Liver (tissue), 9 donors: Measurements from ENCODE around the gene ARHGAP10. TPM values are rescaled to one million over a fixed set of nuclear protein-coding genes. Genes with fewer than 3 reads are reported as not detected.

Experiments used
- DNase-seq: peaks from one replicate; pipeline ENCODE4 v3.0.0-alpha.2; 2017; ENCODE audit warnings: low spot score
- H3K27ac ChIP-seq, 2 donors: one replicate each; pipeline ENCODE4 v1.7.0; 2013; ENCODE audit warnings: inconsistent platforms in 2 of 2, low read length in 2 of 2, control low read depth in 1 of 2, low read depth in 1 of 2, mild to moderate bottlenecking in 1 of 2
- H3K27me3 ChIP-seq, 4 donors: one replicate each; pipeline versions ENCODE4 v1.6.1 to v1.7.0; 2013; ENCODE audit warnings: low read length in 3 of 4, inconsistent platforms in 1 of 4, mild to moderate bottlenecking in 1 of 4, moderate library complexity in 1 of 4; ENCODE audit not compliant: control insufficient read depth in 4 of 4, insufficient read depth in 4 of 4
- H3K36me3 ChIP-seq, 4 donors: one replicate each; pipeline versions ENCODE4 v1.6.1 to v1.7.0; 2013; ENCODE audit warnings: low read length in 3 of 4, mild to moderate bottlenecking in 3 of 4, low read depth in 1 of 4, moderate library complexity in 1 of 4; ENCODE audit not compliant: control insufficient read depth in 4 of 4, insufficient read depth in 3 of 4
- H3K4me1 ChIP-seq, 4 donors: one replicate each; pipeline versions ENCODE4 v1.6.1 to v1.7.0; 2013; ENCODE audit warnings: low read length in 3 of 4, mild to moderate bottlenecking in 3 of 4, moderate library complexity in 1 of 4; ENCODE audit not compliant: control insufficient read depth in 4 of 4, insufficient read depth in 4 of 4
- H3K4me3 ChIP-seq, 3 donors: one replicate each; pipeline versions ENCODE4 v1.6.1 to v1.7.0; 2013; ENCODE audit warnings: low read length in 3 of 3, control low read depth in 1 of 3, low read depth in 1 of 3, mild to moderate bottlenecking in 1 of 3
- H3K9ac ChIP-seq, 2 donors: one replicate each; pipeline ENCODE4 v1.7.0; 2013; ENCODE audit warnings: low read length in 2 of 2, mild to moderate bottlenecking in 2 of 2, moderate library complexity in 2 of 2, control low read depth in 1 of 2, low read depth in 1 of 2
- H3K9me3 ChIP-seq, 4 donors: one replicate each; pipeline versions ENCODE4 v1.6.1 to v1.7.0; 2013; ENCODE audit warnings: low read length in 3 of 4; ENCODE audit not compliant: control insufficient read depth in 4 of 4
- FOXA1 ChIP-seq: IDR thresholded peaks from 2 replicates; pipeline ENCODE4 v1.6.1; 2016; ENCODE audit warnings: antibody characterized with exemption
- FOXA2 ChIP-seq: IDR thresholded peaks from 2 replicates; pipeline ENCODE4 v1.6.1; 2016; ENCODE audit warnings: antibody characterized with exemption
- GABPA ChIP-seq, 2 donors: IDR thresholded peaks in 1 of 2; conservative IDR thresholded peaks in 1 of 2; 2 replicates each; pipeline ENCODE4 v1.6.1; 2016; ENCODE audit warnings: antibody characterized with exemption in 2 of 2, mild to moderate bottlenecking in 1 of 2, moderate library complexity in 1 of 2
- HNF4A ChIP-seq, 2 donors: conservative IDR thresholded peaks; 2 replicates each; pipeline ENCODE4 v1.6.1; 2016; ENCODE audit warnings: antibody characterized with exemption in 2 of 2, mild to moderate bottlenecking in 2 of 2
- HNF4G ChIP-seq: IDR thresholded peaks from 2 replicates; pipeline ENCODE4 v1.6.1; 2016; ENCODE audit warnings: antibody characterized with exemption
- NR2F2 ChIP-seq: IDR thresholded peaks from 2 replicates; pipeline ENCODE4 v1.6.1; 2016; ENCODE audit warnings: antibody characterized with exemption
- RAD21 ChIP-seq, 2 donors: IDR thresholded peaks; 2 replicates each; pipeline ENCODE4 v1.6.1; 2016; ENCODE audit warnings: antibody characterized with exemption in 2 of 2, mild to moderate bottlenecking in 2 of 2
- RXRA ChIP-seq, 2 donors: IDR thresholded peaks; 2 replicates each; pipeline ENCODE4 v1.6.1; 2017 to 2018; ENCODE audit warnings: antibody characterized with exemption in 2 of 2, mild to moderate bottlenecking in 1 of 2
- TAF1 ChIP-seq: conservative IDR thresholded peaks from 2 replicates; pipeline ENCODE4 v1.6.1; 2016; ENCODE audit warnings: antibody characterized with exemption, mild to moderate bottlenecking
- YY1 ChIP-seq: IDR thresholded peaks from 2 replicates; pipeline ENCODE4 v1.6.1; 2016; ENCODE audit warnings: antibody characterized with exemption, mild to moderate bottlenecking
- WGBS: extraction: QIAGEN DNeasy Blood & Tissue Kit; methylation state at CpG from one replicate; pipeline ENCODE4 v1.1.7; 2013; 5-methylcytosine and 5-hydroxymethylcytosine counted together
- polyA plus RNA-seq, 2 donors: library from polyadenylated mRNA; stranded (reverse) in 1 of 2; unstranded in 1 of 2; fragments of 200-250 nt in 1 of 2; fragments of >200 nt in 1 of 2; fragmentation: Nextera tagmentation in 1 of 2; extraction: Ambion mirVana in 1 of 2; gene quantifications; one replicate each; pipeline versions ENCODE4 v1.2.1 to v1.2.3, GENCODE V29; 2013 to 2015
- total RNA-seq, 2 donors: library from RNA; depleted of rRNA; stranded (reverse); fragments of >200 nt; gene quantifications; one replicate each; pipeline ENCODE4 v1.2.3, GENCODE V29; 2014
- TF ChIP-seq, protein P1 (sequence below): IDR thresholded peaks from 2 replicates; pipeline ENCODE4 v1.6.1; 2016; ENCODE audit warnings: antibody characterized with exemption
- TF ChIP-seq, protein P2 (sequence below): IDR thresholded peaks from 2 replicates; pipeline ENCODE4 v1.6.1; 2016; ENCODE audit warnings: antibody characterized with exemption
- TF ChIP-seq, protein P3 (sequence below): fragments of 150-350 bp; IDR thresholded peaks from 2 replicates; pipeline ENCODE4 v1.5.1; 2017; ENCODE audit warnings: improper control_type of control experiment, low read depth, low read length; ENCODE audit not compliant: missing input control
- TF ChIP-seq, protein P4 (sequence below): IDR thresholded peaks from 2 replicates; pipeline ENCODE4 v1.6.1; 2016; ENCODE audit warnings: antibody characterized with exemption
- TF ChIP-seq, protein P5 (sequence below): IDR thresholded peaks from 2 replicates; pipeline ENCODE4 v1.6.1; 2016; ENCODE audit warnings: antibody characterized with exemption, mild to moderate bottlenecking
- donor health status: healthy.
- donor health status: healthy.
- donor health status: healthy.
- donor health status: healthy.
- donor health status: healthy.

Gene ARHGAP10
- total and polyA plus RNA-seq, 4 donors, result 1.5 to 13.0 (median 4.3) TPM

DNA sequence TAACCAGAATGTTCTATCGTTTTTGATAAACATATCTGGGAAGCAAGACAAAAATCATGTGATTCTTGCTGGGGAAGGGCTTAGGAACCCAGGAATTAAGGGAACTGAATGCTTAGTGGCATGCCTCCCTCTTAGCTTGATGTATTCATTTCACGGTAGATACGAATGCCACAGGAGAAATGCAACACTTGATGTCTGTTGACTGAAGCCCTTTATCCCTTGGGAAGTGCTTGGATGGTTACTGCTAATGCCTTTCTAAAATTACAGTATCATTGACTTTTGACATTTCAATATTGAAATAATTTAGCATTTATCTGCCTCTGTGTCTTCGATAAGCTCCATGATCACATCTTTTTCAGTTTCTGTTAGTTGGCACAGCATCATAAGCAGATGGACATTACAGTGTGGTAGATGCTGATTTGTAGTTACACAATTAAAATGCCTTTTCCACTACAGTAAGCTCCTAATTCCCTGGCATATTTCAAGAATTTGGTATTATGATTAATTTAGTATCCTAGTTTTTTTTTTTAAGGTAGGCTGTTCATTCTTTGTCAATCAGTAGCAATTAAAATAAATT, 226.7 kb downstream of the ARHGAP10 start (continued):
- TF ChIP-seq RXRA (IDR thresholded peaks at IDR 0.05) (no peak), HNF4A (conservative IDR thresholded peaks at IDR 0.05) (no peak)

DNA sequence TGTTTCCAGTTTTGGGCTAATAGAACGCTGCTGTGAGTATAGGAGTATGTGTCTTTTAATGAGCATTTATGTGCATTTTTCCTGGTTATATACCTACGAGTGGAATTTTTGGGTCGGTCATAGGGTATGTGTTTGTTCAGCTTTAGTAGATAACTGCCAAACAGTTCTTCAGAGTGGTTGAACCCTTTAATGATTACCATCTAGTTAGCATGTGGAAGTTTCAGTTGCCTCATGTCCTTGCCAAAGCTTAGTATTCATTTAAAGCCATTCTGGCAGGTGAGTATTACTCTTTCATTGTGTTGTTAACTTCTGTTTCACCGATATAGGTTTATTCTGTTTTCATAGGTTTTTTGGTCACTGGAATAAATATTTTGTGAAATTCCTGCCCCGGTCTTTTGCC, 229.1 kb downstream of the ARHGAP10 start:
- H3K4me3 ChIP-seq, result no peak overlapping the region
- DNase-seq, result no peak
- peaks cover 0 to 3% (median 0%) of the 10 kb centered on the region in 4 donors for H3K27me3 ChIP-seq
- no peaks in the 10 kb centered on the region for H3K9me3 ChIP-seq
- H3K4me1 ChIP-seq, result no peaks in the 10 kb centered on the region
- no peak for TF ChIP-seq HNF4G
- TF ChIP-seq GABPA (IDR thresholded peaks at IDR 0.05 in 1 of 2, conservative IDR thresholded peaks at IDR 0.05 in 1 of 2), result no peak
- TF ChIP-seq, protein P1, sequence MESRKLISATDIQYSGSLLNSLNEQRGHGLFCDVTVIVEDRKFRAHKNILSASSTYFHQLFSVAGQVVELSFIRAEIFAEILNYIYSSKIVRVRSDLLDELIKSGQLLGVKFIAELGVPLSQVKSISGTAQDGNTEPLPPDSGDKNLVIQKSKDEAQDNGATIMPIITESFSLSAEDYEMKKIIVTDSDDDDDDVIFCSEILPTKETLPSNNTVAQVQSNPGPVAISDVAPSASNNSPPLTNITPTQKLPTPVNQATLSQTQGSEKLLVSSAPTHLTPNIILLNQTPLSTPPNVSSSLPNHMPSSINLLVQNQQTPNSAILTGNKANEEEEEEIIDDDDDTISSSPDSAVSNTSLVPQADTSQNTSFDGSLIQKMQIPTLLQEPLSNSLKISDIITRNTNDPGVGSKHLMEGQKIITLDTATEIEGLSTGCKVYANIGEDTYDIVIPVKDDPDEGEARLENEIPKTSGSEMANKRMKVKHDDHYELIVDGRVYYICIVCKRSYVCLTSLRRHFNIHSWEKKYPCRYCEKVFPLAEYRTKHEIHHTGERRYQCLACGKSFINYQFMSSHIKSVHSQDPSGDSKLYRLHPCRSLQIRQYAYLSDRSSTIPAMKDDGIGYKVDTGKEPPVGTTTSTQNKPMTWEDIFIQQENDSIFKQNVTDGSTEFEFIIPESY, result no peak
- TF ChIP-seq RXRA (IDR thresholded peaks at IDR 0.05), result no peak
- no peak for TF ChIP-seq FOXA2
- no peak for TF ChIP-seq FOXA1
- TF ChIP-seq, protein P2, sequence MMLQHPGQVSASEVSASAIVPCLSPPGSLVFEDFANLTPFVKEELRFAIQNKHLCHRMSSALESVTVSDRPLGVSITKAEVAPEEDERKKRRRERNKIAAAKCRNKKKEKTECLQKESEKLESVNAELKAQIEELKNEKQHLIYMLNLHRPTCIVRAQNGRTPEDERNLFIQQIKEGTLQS, result no peak
- no peak for TF ChIP-seq NR2F2
- TF ChIP-seq, protein P3, sequence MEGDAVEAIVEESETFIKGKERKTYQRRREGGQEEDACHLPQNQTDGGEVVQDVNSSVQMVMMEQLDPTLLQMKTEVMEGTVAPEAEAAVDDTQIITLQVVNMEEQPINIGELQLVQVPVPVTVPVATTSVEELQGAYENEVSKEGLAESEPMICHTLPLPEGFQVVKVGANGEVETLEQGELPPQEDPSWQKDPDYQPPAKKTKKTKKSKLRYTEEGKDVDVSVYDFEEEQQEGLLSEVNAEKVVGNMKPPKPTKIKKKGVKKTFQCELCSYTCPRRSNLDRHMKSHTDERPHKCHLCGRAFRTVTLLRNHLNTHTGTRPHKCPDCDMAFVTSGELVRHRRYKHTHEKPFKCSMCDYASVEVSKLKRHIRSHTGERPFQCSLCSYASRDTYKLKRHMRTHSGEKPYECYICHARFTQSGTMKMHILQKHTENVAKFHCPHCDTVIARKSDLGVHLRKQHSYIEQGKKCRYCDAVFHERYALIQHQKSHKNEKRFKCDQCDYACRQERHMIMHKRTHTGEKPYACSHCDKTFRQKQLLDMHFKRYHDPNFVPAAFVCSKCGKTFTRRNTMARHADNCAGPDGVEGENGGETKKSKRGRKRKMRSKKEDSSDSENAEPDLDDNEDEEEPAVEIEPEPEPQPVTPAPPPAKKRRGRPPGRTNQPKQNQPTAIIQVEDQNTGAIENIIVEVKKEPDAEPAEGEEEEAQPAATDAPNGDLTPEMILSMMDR, result no peak
- no peak for TF ChIP-seq RAD21 (IDR thresholded peaks at IDR 0.05)
- TF ChIP-seq, protein P4, sequence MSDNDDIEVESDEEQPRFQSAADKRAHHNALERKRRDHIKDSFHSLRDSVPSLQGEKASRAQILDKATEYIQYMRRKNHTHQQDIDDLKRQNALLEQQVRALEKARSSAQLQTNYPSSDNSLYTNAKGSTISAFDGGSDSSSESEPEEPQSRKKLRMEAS, result no peak
- TF ChIP-seq, protein P5, sequence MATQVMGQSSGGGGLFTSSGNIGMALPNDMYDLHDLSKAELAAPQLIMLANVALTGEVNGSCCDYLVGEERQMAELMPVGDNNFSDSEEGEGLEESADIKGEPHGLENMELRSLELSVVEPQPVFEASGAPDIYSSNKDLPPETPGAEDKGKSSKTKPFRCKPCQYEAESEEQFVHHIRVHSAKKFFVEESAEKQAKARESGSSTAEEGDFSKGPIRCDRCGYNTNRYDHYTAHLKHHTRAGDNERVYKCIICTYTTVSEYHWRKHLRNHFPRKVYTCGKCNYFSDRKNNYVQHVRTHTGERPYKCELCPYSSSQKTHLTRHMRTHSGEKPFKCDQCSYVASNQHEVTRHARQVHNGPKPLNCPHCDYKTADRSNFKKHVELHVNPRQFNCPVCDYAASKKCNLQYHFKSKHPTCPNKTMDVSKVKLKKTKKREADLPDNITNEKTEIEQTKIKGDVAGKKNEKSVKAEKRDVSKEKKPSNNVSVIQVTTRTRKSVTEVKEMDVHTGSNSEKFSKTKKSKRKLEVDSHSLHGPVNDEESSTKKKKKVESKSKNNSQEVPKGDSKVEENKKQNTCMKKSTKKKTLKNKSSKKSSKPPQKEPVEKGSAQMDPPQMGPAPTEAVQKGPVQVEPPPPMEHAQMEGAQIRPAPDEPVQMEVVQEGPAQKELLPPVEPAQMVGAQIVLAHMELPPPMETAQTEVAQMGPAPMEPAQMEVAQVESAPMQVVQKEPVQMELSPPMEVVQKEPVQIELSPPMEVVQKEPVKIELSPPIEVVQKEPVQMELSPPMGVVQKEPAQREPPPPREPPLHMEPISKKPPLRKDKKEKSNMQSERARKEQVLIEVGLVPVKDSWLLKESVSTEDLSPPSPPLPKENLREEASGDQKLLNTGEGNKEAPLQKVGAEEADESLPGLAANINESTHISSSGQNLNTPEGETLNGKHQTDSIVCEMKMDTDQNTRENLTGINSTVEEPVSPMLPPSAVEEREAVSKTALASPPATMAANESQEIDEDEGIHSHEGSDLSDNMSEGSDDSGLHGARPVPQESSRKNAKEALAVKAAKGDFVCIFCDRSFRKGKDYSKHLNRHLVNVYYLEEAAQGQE, result no peak
- TF ChIP-seq HNF4A (conservative IDR thresholded peaks at IDR 0.05), result no peak
- no peak for TF ChIP-seq YY1
- no peak for TF ChIP-seq TAF1
- no peaks in the 10 kb centered on the region for H3K36me3 ChIP-seq
- no peak overlapping the region for H3K9ac ChIP-seq
- no peak overlapping the region for H3K27ac ChIP-seq
- WGBS, result 74% methylated on average over 5 of the region's 5 CpGs
